ENCODE measurements around the gene PROCA1.

PROCA1 gene

GRCh38 chr17:28758411-28759121 lies 46.9 kb upstream of the PROCA1 start:
- Histone ChIP-seq H3K79me2 (ENCODE audit: low read length) (no peaks in the 10 kb centered on the region), H3K4me1 (ENCODE audit: low read length) (peaks cover 22% of the 10 kb centered on the region), H3K36me3 (replicated peaks; ENCODE audit: low read depth, low read length) (peaks cover 25% of the 10 kb centered on the region), H3K4me3 (ENCODE audit: low read length) (no peak overlapping the region), H3K4me2 (ENCODE audit: low read length) (no peak overlapping the region), H2AFZ (ENCODE audit: low read depth, low read length) (no peak overlapping the region), H4K20me1 (ENCODE audit: insufficient read depth, low read length) (0 out of 2 replicates have a peak, but pooled peaks cover 4% of the 10 kb centered on the region), H3K27ac (ENCODE audit: low read length) (no peak overlapping the region), H3K9me3 (ENCODE audit: insufficient read depth, low read length) (no peaks in the 10 kb centered on the region), H3K9ac (ENCODE audit: low read length) (no peak overlapping the region), H3K27me3 (ENCODE audit: low read depth, low read length) (no peaks in the 10 kb centered on the region)
- no peak for TF ChIP-seq EZH2phosphoT487 (IDR thresholded peaks at IDR 0.05; ENCODE audit: low read depth)
- TF ChIP-seq, protein P1, sequence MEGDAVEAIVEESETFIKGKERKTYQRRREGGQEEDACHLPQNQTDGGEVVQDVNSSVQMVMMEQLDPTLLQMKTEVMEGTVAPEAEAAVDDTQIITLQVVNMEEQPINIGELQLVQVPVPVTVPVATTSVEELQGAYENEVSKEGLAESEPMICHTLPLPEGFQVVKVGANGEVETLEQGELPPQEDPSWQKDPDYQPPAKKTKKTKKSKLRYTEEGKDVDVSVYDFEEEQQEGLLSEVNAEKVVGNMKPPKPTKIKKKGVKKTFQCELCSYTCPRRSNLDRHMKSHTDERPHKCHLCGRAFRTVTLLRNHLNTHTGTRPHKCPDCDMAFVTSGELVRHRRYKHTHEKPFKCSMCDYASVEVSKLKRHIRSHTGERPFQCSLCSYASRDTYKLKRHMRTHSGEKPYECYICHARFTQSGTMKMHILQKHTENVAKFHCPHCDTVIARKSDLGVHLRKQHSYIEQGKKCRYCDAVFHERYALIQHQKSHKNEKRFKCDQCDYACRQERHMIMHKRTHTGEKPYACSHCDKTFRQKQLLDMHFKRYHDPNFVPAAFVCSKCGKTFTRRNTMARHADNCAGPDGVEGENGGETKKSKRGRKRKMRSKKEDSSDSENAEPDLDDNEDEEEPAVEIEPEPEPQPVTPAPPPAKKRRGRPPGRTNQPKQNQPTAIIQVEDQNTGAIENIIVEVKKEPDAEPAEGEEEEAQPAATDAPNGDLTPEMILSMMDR (IDR thresholded peaks at IDR 0.05; ENCODE audit: low read depth, low read length) = no peak

DNA sequence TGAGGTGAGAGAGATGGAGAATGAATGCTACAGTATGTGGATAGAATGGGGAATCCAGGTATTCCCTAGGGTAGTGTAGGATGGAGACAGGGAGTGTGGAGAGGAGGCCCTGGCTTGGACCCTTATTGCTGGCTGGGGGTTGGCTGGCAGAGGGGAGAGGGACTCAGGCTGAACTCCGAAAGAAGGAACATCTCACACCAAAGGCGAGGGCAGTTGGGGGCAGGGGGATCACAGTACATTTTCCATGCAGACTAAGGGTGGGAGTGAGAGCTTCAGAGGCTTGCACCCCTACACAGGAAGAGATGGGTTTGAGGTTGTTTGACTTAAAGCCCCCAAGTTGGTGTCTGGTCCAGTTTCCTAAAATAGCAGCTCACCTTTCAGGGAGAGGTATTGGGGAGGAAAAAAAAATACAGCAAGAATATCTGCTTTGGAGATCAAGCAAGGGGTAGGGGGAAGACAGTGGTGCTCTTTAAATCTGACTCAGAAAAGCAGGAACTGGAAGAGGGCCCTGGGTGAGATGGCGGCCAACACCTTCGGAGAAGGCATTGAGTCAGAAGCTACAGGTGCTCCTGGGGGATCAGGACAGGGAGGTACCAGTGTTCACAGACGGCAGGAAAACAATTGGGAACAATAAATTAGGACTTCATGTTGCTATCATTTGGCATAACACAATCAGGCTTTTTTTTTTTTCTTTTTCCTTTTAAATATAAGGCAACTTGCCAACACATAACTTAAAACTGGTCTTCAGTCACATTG lies 44.5 kb upstream of the PROCA1 start:
- Histone ChIP-seq H3K9ac (ENCODE audit: low read length) (no peak overlapping the region), H4K20me1 (ENCODE audit: insufficient read depth, low read length) (peaks cover 10% of the 10 kb centered on the region), H3K36me3 (replicated peaks; ENCODE audit: low read depth, low read length) (peaks cover 32% of the 10 kb centered on the region), H3K4me2 (ENCODE audit: low read length) (no peak overlapping the region), H3K79me2 (ENCODE audit: low read length) (peaks cover 6% of the 10 kb centered on the region; the same call in 1 of the 2 replicates), H3K9me3 (ENCODE audit: insufficient read depth, low read length) (no peaks in the 10 kb centered on the region), H3K27me3 (ENCODE audit: low read depth, low read length) (no peaks in the 10 kb centered on the region), H3K27ac (ENCODE audit: low read length) (no peak overlapping the region), H3K4me3 (ENCODE audit: low read length) (no peak overlapping the region), H2AFZ (ENCODE audit: low read depth, low read length) (no peak overlapping the region), H3K4me1 (ENCODE audit: low read length) (peaks cover 16% of the 10 kb centered on the region)
- TF ChIP-seq, protein P1 (IDR thresholded peaks at IDR 0.05; ENCODE audit: low read depth, low read length) = no peak
- TF ChIP-seq EZH2phosphoT487 (IDR thresholded peaks at IDR 0.05; ENCODE audit: low read depth) = no peak

- no peaks in the 10 kb centered on the region for H3K9me3 ChIP-seq (ENCODE audit: insufficient read depth, low read length)
- H3K4me2 ChIP-seq (ENCODE audit: low read length) = no peak overlapping the region
- no peak overlapping the region for H3K4me3 ChIP-seq (ENCODE audit: low read length)
- H3K27ac ChIP-seq (ENCODE audit: low read length) = no peak overlapping the region
- H3K79me2 ChIP-seq (ENCODE audit: low read length) = peaks cover 13% of the 10 kb centered on the region
- H3K27me3 ChIP-seq (ENCODE audit: low read depth, low read length) = no peaks in the 10 kb centered on the region
- H3K36me3 ChIP-seq (replicated peaks; ENCODE audit: low read depth, low read length) = peaks cover 32% of the 10 kb centered on the region
- TF ChIP-seq, protein P1 (IDR thresholded peaks at IDR 0.05; ENCODE audit: low read depth, low read length) = no peak
- no peak for TF ChIP-seq EZH2phosphoT487 (IDR thresholded peaks at IDR 0.05; ENCODE audit: low read depth)
- no peak overlapping the region for H3K9ac ChIP-seq (ENCODE audit: low read length)
- peaks cover 16% of the 10 kb centered on the region for H4K20me1 ChIP-seq (ENCODE audit: insufficient read depth, low read length)
- H3K4me1 ChIP-seq (ENCODE audit: low read length) = peaks cover 15% of the 10 kb centered on the region
- no peak overlapping the region for H2AFZ ChIP-seq (ENCODE audit: low read depth, low read length)
Observed at GRCh38 chr17:28755486-28755885, 43.8 kb upstream of the PROCA1 start.

Data from OCI-LY3 (cell line).